Fibroblast of the aortic adventitia (primary cell): Measurements from ENCODE around the gene ZNF592. TPM values are rescaled to one million over a fixed set of nuclear protein-coding genes. Genes with fewer than 3 reads are reported as not detected.
"Not testable (repeated sequence)": the region's sequence is repeated elsewhere in the genome, so short reads cannot be mapped to it uniquely, and the experiment has no call there.

Experiments
- DNase-seq: peaks from one replicate; pipeline ENCODE4 v3.0.0-alpha.2; 2010; ENCODE audit warnings: low read depth
- H3K4me3 ChIP-seq: 2 replicates; pipeline ENCODE4 v1.5.1; 2011; ENCODE audit warnings: low read depth, mild to moderate bottlenecking, control low read depth, low read length, moderate library complexity
- CTCF ChIP-seq: IDR thresholded peaks from 2 replicates; pipeline ENCODE4 v1.5.1; 2011; ENCODE audit warnings: mild to moderate bottlenecking, low read length, control low read depth, inconsistent platforms; ENCODE audit not compliant: insufficient read depth
- total RNA-seq: library from RNA; depleted of rRNA; stranded (reverse); fragments of >200 nt; gene quantifications from 2 replicates; pipeline ENCODE4 v1.2.3, GENCODE V29; 2012; ENCODE audit warnings: low replicate concordance

The ZNF592 gene
- total RNA-seq, 1 donor, result 11.7 TPM

- no peak for TF ChIP-seq CTCF
- peak; percentile 93 for DNase-seq
- no peak overlapping the region for H3K4me3 ChIP-seq
Measured at GRCh38 chr15:84731774-84732173, 16.6 kb upstream of the ZNF592 start.

GRCh38 chr15:84734794-84735479 is 13.5 kb upstream of the ZNF592 start:
- H3K4me3 ChIP-seq, result no peak overlapping the region
- DNase-seq, result no peak
- TF ChIP-seq CTCF, result no peak

- H3K4me3 ChIP-seq, DNase-seq: not testable (repeated sequence)
Measured at GRCh38 chr15:84735480-84736061, 12.8 kb upstream of the ZNF592 start.

- no peak overlapping the region for H3K4me3 ChIP-seq
- TF ChIP-seq CTCF, result no peak
- DNase-seq, result no peak
Measured at GRCh38 chr15:84736375-84736774, 12.0 kb upstream of the ZNF592 start.

GRCh38 chr15:84737005-84737404 is 11.4 kb upstream of the ZNF592 start:
- TF ChIP-seq CTCF, result no peak
- no peak overlapping the region for H3K4me3 ChIP-seq
- no peak for DNase-seq

GRCh38 chr15:84740691-84741090 is 7.7 kb upstream of the ZNF592 start:
- no peak for DNase-seq
- TF ChIP-seq CTCF, result no peak
- no peak overlapping the region for H3K4me3 ChIP-seq

- H3K4me3 ChIP-seq, result no peak overlapping the region
- TF ChIP-seq CTCF, result no peak
- DNase-seq, result no peak
Measured at GRCh38 chr15:84741121-84741520, 7.3 kb upstream of the ZNF592 start.
